GM12875 (cell line): ENCODE measurements around the gene RIBC2.

Source experiments
- H3K4me3 ChIP-seq: one replicate; pipeline ENCODE4 v1.5.1; 2011; ENCODE audit warnings: low read depth, low read length, control low read depth
- CTCF ChIP-seq: IDR thresholded peaks from 2 replicates; pipeline ENCODE4 v1.5.1; 2011; ENCODE audit warnings: low read depth, mild to moderate bottlenecking, control low read depth, inconsistent platforms, low read length, moderate library complexity, borderline replicate concordance; ENCODE audit not compliant: insufficient read depth

Gene RIBC2

GRCh38 chr22:45475063-45475747, 61.7 kb downstream of the RIBC2 start:
- no peak overlapping the region for H3K4me3 ChIP-seq
- no peak for TF ChIP-seq CTCF

GRCh38 chr22:45475851-45476514, 62.5 kb downstream of the RIBC2 start:
- TF ChIP-seq CTCF: no peak
- H3K4me3 ChIP-seq: no peak overlapping the region

- H3K4me3 ChIP-seq: no peak overlapping the region
- TF ChIP-seq CTCF: no peak
These were observed 63.3 kb downstream of the RIBC2 start for GRCh38 chr22:45476814-45477213.

- H3K4me3 ChIP-seq: no peak overlapping the region
- no peak for TF ChIP-seq CTCF
These were observed 64.0 kb downstream of the RIBC2 start for GRCh38 chr22:45477366-45478107.

DNA sequence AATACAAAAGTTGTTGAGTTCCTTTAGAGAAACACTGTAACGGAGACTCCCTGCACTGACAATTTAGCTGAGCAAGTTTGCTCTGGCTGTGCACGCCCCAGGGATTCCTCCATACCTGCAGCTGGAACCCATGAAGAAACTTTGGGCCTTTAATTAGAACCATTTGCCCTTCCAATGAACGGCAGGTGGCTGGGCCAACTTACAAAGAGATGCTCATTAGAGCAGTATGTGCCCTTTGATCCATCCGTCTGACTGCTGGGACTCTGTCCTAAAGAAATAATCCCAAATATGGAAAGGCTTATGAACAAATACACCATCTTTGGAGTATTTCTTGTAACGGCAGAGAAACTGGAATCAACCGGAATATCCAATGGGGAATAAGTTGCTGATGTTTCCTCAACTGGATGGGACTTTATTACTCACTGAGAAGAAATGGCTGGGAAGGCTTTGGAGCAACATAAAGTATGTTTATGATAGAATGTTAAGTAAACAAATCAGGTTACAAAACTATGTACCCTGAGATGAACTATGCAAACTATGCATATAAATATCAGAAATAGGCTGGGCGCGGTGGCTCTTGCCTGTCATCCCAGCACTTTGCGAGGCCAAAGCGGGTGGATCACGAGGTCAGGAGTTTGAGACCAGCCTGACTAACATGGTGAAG, 64.7 kb downstream of the RIBC2 start:
- no peak overlapping the region for H3K4me3 ChIP-seq
- TF ChIP-seq CTCF: no peak

DNA sequence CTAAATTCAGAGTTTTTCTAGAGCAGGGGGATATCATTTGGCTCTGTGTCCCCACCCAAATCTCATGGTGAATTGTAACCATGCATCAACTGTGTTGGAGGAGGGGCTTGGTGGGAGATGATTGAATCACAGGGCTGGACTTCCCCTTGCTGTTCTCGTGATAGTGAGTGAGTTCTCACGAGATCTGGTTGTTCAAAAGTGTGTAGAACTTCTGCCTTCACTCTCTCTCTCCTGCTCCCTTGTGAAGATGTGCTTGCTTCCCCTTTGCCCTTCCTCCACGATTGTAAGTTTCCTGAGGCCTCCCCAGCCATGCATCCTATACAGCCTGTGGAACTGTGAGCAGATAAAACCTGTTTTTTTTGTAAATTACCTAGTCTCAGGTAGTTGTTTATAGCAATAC, 67.2 kb downstream of the RIBC2 start:
- TF ChIP-seq CTCF: no peak
- H3K4me3 ChIP-seq: no peak overlapping the region
